GM21381 (cell line): ENCODE data around the gene ZNF443.
"Not testable (repeated sequence)": the region's sequence is repeated elsewhere in the genome, so short reads cannot be mapped to it uniquely, and the experiment has no call there.

Experiments used
- ATAC-seq: cut with Tn5 transposase; IDR thresholded peaks from one replicate; pipeline ENCODE4 v1.9.1; 2021; ENCODE audit warnings: mild to moderate bottlenecking, moderate library complexity; ENCODE audit not compliant: unreplicated experiment

The ZNF443 gene

DNA sequence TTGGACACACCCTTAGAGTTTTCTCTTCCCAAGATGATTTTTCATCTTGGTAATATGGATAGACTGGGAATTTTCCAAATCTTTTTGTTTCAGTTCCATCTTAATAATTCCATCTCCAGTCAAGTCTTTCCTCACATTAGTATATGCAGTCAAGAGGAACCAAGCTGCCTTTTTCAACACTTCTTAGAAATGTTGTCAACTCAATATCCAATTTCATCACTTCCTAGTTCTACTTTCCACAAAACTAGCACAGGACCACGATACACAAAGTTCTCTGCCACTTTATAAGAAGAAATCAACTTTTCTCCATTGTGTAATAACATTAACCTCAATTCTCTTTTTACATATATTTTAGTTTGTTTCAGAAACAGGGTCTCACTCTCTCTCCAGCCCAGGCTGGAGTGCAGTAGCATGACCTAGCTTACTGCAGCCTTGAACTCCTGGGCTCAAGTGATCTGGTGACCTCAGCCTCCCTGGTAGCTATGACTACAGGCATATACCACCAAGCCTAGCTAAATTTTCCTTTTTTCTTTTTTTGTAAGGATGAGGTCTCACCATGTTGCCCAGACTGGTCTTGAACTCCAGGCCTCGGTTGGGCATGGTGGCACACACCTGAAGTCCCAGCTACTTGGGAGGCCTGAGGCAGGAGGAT is 15.5 kb downstream of the ZNF443 start:
- no peak for ATAC-seq

DNA sequence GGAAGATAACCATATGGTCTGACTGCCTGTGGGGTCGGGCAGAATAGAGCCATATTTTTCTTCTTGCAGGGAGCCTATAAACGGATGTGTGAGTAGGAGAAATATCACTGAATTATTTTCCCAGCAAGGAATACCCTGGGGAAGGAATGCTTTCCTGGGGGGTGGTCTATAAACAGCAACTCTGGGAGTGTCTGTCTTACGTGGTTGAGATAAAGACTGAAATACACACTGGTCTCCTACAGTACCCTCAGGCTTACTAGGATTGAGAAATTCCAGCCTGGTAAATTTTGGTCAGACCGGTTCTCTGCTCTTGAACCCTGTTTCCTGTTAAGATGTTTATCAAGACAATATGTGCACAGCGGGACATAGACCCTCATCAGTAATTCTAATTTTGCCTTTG is 23.5 kb downstream of the ZNF443 start:
- not testable (repeated sequence) for ATAC-seq

DNA sequence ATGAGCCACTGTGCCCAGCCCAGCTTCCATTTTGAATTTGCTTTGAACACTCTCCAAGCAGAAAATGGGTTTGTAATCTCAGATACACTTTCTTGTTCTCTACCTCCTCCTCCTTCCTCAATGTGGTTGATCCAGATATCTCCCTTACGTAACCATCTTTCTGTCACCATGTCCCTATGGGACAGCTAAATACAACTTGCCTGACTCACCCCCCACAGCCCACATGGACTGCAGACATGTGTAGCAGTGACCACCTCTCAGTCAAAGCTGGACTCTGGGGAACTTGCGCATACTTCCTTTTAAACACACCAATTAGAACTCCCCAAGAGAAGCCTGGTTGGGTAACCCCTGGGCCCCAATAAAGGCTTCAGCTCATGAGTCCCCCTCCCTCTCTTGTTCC is 28.9 kb downstream of the ZNF443 start:
- no peak for ATAC-seq

DNA sequence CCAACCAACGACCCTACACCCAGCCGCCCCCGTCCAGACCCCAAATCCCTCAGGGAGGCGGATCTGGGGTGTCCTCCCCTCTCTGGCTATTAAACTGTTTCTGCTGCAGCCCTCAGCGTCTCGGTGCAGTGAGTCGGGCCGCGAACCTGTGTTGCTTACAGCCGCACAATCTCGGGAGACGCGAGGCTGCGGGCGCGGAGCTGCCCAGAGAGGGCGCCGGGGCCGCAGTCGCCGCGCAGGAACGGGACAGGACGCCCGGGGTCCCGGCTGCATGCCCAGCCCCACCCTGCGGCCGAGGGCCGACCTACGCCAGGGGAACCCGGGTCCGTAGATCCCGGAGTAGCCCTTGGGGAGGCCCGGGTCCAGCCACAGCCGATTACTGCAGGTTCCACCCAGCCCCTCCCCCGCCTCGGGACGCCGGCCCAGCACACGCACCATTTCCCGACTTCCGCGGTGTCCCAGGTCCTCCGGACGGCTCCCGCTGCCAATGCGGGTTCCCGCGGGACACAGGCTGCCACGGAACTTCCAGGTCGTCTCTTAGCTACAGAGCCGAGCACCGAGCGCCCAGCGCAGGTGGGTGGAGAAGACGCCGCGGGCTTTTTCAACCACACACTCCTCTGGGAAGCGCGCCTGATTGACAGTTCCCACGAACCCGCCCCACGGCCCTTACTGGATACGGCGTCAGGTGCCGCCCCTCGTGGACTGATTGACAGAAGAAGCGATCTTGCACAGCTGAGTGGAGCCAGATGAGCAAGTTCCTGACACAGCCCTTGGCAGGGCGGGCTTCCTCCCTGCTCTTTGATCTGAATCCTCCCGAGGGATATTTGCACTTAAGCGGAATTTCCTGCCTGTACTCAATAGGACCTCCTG is 40.0 kb downstream of the ZNF443 start, which contains the start of gene ZNF799:
Gene ZNF799, minus strand, starts transcription at position 639 of the 870 bp plus-strand sequence. Its CDS starts 201 bp downstream, at position 438.
- peak; percentile 86 for ATAC-seq

DNA sequence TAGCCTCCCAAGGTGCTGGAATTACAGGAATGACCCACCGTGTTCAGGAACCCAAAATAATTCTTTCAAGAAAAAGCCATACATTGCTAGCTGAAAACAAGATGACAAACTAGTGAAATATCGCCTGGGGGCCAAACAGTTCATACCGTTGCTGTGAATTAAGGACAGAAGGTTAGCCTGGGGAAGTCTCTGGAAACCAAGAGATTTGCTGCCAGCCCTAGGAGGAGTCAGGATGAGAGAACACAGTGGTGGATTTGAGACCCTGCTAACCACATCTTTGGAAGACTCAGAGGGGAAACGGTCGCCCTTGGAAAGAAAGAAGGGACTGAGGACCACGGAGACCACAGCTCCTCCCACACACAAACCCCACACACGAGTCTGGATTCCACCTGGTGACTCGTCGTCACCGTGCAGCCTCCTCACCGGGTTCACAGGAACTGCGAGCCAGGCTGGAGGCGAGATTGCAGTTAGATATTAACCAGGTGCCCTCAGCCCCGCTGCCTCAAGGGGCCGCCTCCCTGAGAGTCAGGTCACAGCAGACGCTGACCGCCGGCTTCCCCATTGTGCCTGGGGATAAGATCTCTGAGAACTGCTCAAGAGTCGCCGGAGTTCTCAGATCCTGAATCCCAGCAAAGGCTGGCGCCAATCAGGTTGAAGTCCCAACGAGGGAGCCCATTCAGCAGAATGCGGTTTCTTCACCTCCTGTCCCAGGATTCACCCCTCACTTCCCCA is 40.8 kb downstream of the ZNF443 start:
- ATAC-seq, result peak; percentile 28

DNA sequence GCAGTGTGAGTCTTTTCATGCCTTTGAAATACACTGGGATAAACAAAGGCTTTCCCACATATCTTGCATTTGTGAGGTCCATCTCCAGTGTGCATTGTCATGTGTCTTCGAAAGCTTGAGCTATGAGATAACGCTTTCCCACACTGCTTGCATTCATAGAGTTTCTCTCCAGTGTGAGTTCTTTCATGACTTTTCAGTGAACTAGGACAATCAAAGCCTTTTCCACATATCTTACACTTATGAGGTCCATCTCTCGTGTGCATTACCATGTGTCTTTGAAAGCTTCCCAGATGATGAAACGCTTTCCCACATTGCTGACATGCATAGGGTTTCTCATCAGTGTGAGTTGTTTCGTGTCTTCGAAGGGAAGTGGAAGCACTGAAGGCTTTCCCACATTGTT is 49.7 kb downstream of the ZNF443 start:
- not testable (repeated sequence) for ATAC-seq

DNA sequence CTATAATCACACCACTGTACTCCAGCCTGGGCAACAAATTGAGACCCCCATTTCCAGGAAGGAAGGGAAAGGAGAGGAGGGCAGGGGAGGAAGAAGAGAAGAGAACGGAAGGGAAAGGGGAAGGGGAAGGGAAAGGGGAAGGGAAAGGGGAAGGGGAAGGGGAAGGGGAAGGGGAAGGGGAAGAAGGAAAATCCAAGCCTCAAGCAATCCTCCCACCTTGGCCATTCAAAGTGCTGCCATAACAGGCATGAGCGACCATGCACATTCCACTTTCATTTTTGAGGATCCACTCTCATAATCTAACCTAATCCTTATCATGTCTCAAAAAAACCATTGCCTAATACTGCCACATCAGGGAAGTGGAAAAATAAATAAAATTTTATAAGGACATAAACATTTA is 54.5 kb downstream of the ZNF443 start:
- ATAC-seq, result not testable (repeated sequence)

DNA sequence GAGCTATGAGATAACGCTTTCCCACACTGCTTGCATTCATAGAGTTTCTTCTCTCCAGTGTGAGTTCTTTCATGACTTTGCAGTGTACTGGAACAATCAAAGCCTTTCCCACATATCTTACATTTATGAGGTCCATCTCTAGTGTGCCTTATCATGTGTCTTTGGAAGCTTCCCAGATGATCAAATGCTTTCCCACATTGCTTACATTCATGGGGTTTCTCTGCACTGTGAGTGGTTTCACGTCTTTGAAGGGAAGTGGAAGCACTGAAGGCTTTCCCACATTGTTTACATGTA is 60.4 kb downstream of the ZNF443 start:
- ATAC-seq, result no peak

DNA sequence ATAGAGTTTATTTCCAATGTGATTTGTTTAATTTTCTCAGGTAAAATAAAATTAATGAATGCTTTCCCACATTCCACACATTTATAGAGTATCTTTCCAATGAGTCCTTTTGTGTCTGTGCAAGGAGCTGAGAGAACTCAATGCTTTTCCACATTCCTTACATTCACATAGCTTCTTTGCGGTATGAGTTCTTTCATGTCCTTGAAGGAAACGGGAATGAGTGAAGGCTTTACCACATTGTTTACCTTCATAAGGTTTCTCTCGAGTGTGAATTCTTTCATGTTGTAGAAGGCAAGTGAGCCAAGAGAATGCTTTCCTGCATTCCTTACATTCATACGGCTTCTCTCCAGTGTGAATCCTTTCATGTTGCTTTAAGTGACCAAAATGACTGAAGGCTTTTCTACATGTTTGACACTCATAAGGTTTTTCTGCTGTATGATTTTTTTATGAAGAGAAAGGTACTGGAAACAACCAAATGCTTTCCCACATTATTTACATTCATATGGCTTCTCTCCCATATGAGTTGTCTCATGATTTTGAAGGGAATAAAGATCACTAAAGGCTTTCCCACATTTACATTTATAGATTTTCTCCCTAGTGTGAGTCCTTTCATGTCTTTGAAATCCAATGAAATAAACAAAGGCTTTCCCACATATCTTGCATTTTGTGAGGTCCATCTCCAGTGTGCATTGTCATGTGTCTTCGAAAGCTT is 60.9 kb downstream of the ZNF443 start:
- ATAC-seq, result no peak
